HG03039 (cell line): Measurements from ENCODE around the gene P2RY13.
A peak's percentile ranks its signal among the peaks of the same experiment; 100 is the strongest.

Experiments used
- ATAC-seq: cut with Tn5 transposase; IDR thresholded peaks from one replicate; pipeline ENCODE4 v1.9.1; 2021; ENCODE audit warnings: mild to moderate bottlenecking, moderate library complexity; ENCODE audit not compliant: unreplicated experiment

Gene P2RY13

DNA sequence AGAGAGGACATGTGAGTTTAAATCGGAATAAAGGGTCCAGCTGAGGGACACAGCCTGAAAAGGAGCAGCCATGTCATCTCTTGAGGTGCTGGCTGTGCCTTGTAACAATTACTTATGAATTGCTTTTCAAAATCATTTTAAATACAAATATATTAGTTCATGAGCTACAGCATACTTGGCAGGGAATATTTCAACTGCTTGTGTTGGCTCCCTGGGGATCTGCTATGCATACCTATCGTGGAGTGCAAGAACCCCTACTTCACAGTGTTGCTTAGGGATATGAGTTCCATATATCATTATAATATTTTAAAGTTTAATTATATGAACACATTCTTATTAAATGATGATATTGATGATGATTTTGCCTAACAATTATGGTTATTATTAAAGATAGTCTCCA is 31.9 kb downstream of the P2RY13 start:
- no peak for ATAC-seq

DNA sequence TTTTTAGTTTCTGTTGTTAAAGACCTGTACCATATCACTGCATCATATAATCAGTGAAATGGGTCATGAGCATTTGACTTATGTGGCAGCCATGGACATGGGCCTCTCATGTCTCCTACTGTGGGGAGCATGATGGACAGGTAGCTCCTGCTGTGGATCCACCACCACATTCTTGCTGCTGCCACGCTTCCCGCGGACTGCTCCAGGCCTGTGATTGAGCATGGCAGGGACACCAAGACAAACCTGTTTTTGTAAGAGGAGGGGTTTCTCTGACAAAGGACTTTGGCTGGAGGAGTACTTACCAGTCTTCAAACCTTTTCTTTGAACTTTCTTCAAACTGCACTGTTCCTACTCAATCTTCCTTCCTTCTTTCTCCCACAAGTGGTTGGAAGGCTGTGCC is 33.1 kb downstream of the P2RY13 start:
- no peak for ATAC-seq

DNA sequence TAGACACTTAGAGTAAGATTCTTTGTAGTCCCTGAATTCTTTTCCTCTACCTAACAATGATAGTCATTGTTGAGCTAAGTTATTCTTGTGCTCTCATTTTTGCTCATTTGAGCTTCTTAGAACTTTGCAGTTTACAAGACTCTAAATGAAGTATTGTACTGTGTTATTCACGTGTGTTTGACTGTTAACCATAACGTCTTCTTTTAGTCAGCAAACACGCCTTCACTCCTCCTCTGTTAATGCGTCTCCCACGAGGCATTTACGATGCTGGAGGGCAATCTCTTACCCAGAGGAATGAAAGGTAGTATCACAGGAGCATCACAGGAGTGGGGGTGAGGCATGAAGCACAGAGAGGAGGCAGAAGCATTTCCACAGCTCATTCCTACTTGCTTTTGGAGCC is 36.2 kb downstream of the P2RY13 start:
- no peak for ATAC-seq

DNA sequence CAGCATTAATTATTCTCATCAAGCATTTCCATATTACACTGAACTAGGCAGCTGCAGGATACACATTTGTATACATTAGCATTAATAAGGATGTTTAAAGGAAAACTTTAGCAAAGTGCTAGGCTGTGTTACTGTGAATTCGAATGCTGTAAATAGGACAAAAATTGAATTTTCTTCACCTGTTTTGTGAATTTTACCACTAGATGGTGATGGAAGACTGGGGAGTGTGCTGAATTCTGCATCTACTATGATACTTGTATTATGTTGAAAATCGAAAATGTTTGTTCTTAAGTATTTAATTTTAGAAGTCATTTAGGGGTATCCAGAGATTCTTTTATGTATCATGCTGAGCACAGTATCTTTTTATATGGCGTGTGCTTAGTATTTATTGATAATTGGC is 38.7 kb downstream of the P2RY13 start:
- ATAC-seq, result no peak

DNA sequence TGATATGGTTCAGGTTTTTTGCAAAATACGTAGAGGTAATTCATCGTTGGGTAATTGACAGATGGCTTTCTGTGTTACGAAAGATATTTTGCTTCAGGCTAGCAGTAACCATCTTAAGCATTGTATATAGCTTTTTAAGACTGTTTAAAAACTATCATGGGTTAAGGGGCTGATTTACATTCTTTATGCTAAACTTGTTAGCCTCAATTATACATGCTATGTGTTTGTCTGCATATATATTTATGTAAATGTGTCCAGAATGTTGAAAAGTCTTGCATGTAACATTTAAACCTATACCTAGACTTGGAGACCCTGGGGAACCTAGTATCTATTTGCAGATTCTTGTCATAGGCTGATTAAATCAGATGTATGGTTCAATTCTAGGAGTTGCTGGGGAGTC is 39.9 kb downstream of the P2RY13 start:
- no peak for ATAC-seq

DNA sequence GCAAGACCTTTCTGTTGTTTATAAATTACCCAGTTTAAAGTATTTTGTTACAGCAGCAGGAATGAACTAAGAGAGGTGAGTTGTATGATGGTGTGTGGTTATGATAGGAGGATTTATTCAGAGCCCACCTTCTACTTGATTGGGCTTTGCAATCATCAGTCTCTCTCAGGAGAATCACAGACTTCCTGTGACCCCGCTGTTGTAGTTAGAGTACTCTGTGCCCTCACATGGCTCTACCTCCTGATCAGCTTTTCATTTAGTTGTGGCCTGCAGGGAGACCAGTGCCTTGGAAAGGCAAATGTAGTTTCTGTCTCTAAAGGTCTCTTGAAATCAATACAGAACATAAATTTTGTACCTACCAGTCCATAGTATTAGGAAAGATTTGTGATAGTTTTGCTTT is 43.4 kb downstream of the P2RY13 start:
- no peak for ATAC-seq

DNA sequence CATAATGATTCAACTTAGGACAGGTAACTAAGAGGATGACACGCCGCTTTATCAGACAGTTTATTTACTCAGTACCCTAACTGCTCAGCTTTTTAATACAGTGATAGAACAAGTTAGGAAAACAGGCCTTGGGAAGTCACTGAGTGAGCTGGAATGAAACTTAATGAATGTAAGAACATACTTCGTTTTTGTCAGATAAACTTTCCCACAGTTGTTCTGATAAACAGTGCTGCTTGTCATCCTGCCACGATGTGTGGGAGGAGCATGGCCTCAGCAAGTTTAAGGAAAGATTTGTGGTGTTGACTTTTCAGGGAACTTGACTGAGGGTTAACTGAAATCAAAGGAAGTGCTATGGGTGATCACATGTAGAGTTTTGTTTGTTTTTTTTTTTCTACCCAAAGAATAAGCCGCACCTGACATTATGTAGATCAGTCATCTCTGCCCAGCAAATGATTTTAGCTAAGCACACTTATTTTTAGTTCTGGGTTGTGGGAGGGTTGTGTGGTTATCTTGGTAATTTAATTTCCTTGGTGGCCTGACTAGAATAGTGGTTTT is 45.4 kb downstream of the P2RY13 start:
- no peak for ATAC-seq

DNA sequence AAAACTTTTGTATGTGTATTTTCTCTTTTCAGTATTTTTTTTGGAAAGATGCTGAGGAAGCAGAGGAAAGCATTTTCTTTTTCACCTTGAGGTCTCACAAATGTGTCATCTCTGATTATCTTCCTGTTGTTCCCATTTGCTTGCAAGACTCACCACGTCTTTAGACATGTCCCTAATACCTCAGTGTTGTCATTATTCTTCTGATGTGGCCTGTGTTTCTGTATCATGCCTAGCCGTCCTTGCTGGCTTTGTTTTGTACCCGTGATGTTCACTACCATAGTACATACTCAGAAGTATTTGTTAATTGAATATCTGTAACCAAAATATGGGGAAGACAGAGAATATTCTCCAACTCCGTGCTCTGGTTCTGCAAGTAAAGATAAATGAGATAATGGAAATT is 46.0 kb downstream of the P2RY13 start:
- no peak for ATAC-seq

DNA sequence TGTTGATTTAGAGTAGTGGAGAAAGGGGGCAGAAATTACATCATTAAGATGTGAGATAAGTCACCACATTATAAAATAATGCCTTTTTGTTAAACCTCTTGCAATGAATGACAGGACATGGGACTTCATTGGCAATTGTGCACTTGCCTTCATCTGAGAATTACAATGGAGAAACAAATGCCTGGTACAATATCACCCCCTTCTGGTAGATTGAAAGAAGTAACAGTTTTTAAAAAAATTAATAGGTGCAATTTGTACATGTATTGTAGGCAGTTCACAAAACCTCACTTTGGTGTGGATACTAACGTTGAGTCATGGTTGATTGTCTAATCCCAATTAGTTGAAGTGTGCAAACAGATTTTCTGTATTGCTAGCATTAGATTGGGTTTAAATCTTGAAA is 46.4 kb downstream of the P2RY13 start:
- no peak for ATAC-seq

DNA sequence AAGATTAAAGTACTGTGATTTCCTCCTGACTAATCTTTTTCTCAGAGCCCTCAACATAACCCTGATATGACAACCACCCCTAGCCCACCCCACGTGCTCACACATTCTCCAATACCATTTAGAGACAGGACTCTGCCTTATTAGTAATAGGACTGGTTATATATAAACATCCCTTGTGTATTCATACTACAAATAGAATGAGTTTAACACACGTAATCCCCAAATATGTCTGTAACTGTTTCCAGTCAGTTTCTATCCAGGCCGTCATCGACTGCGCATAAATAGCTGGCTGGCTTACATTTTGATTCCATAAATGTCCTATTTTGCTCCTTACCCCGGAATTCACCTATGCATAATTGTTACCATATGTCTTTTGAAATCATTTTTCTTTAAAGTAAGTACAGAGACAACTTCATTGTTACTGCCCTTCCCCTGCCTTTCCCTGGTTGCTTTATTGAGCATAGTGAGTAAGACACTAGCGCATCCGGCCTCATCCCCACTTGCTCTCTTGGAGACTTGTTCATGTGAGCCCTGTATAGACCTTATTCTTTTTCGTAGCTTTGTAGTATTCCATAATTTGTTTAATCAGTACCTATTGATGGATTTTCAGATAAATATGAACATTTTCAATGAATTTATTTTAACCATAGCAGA is 47.6 kb downstream of the P2RY13 start:
- ATAC-seq, result no peak

DNA sequence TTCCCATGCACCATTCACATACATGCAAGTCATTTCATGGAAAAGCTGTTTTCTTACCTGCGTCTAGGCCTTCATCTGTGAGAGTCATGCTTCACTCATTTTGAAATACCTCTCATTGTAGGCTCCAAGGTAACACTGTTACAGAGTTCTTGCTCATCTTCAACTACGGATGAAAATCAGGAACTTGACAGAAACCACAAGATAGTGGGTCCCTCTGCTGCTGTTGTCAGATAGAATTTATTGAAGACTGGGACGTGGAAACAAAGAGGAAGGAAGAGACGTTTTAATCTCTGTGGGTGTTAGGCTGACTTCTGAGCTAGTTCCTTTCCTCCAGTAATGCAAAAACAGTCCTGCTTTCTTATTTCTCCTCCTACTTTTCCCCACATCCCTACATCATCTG is 51.1 kb downstream of the P2RY13 start, which contains the start of gene P2RY14:
TSS of gene P2RY14 (minus strand) at position 313 of the 400 bp plus-strand sequence. CDS start 64,226 bp downstream, outside the sequence.
- no peak for ATAC-seq

DNA sequence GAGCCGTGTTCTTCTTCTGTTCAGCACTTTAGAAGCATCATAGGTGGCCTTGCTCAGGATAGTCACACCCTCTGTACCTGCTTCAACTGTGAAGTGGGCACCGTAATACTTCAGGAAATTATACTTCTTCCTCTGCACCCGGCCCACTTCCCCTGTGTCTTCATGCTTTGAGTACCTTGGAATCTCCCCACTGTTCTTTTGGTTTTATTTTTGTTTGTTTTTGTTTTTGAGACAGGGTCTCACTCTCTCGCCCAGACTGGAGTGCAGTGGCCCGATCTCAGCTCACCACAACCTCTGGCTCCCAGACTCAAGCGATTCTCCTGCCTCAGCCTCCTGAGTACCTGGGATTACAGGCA is 52.7 kb downstream of the P2RY13 start:
- peak; percentile 64 for ATAC-seq
